ENCODE measurements around the gene CCDC190.
A peak's percentile ranks its signal among the peaks of the same experiment; 100 is the strongest.
"Not testable (repeated sequence)": the region's sequence is repeated elsewhere in the genome, so short reads cannot be mapped to it uniquely, and the experiment has no call there.

The CCDC190 gene

GRCh38 chr1:162861101-162861500 is at the start of gene CCDC190:
Gene CCDC190, minus strand, starts transcription at chr1:162861175. Its CDS starts 1,529 bp downstream, at chr1:162859646.
- DNase-seq (ENCODE audit: low read depth in 2 of 2) = no peak

GRCh38 chr1:162910161-162910560 is 49.2 kb upstream of the CCDC190 start:
- no peak for DNase-seq (ENCODE audit: low read depth in 2 of 2)

- DNase-seq (ENCODE audit: low read depth in 2 of 2) = peak; percentile 36 to 37
These were observed 47.8 kb upstream of the CCDC190 start for GRCh38 chr1:162908780-162909179.

GRCh38 chr1:162908236-162908635 is 47.3 kb upstream of the CCDC190 start:
- no peak for DNase-seq (ENCODE audit: low read depth in 2 of 2)

GRCh38 chr1:162906485-162906884 is 45.5 kb upstream of the CCDC190 start:
- no peak for DNase-seq (ENCODE audit: low read depth in 2 of 2)

- peak; percentile 68 to 73 for DNase-seq (ENCODE audit: low read depth in 2 of 2)
These were observed 44.5 kb upstream of the CCDC190 start for GRCh38 chr1:162905174-162906158.

- DNase-seq (ENCODE audit: low read depth in 2 of 2) = no peak
These were observed 43.6 kb upstream of the CCDC190 start for GRCh38 chr1:162904579-162904978.

- no peak for DNase-seq (ENCODE audit: low read depth in 2 of 2)
These were observed 43.0 kb upstream of the CCDC190 start for GRCh38 chr1:162904023-162904422.

- no peak for DNase-seq (ENCODE audit: low read depth in 2 of 2)
These were observed 42.3 kb upstream of the CCDC190 start for GRCh38 chr1:162903246-162903645.

GRCh38 chr1:162902416-162902815 is 41.4 kb upstream of the CCDC190 start:
- DNase-seq (ENCODE audit: low read depth in 2 of 2) = no peak

GRCh38 chr1:162901243-162901642 is 40.3 kb upstream of the CCDC190 start:
- no peak for DNase-seq (ENCODE audit: low read depth in 2 of 2)

- DNase-seq (ENCODE audit: low read depth in 2 of 2) = peak; percentile 30 to 31
These were observed 38.6 kb upstream of the CCDC190 start for GRCh38 chr1:162899422-162900146.

GRCh38 chr1:162893612-162893908 is 32.6 kb upstream of the CCDC190 start:
- DNase-seq (ENCODE audit: low read depth in 2 of 2) = no peak

GRCh38 chr1:162892906-162893611 is 32.1 kb upstream of the CCDC190 start:
- no peak for DNase-seq (ENCODE audit: low read depth in 2 of 2)

GRCh38 chr1:162889989-162890388 is 29.0 kb upstream of the CCDC190 start:
- no peak for DNase-seq (ENCODE audit: low read depth in 2 of 2)

- DNase-seq (ENCODE audit: low read depth in 2 of 2) = no peak
These were observed 25.7 kb upstream of the CCDC190 start for GRCh38 chr1:162886705-162887104.

GRCh38 chr1:162885265-162885664 is 24.3 kb upstream of the CCDC190 start:
- DNase-seq (ENCODE audit: low read depth in 2 of 2) = no peak

GRCh38 chr1:162884831-162885230 is 23.9 kb upstream of the CCDC190 start:
- DNase-seq (ENCODE audit: low read depth in 2 of 2) = no peak

GRCh38 chr1:162882248-162882674 is 21.3 kb upstream of the CCDC190 start:
- no peak for DNase-seq (ENCODE audit: low read depth in 2 of 2)

GRCh38 chr1:162881590-162881989 is 20.6 kb upstream of the CCDC190 start:
- DNase-seq (ENCODE audit: low read depth in 2 of 2) = no peak

GRCh38 chr1:162880617-162881016 is 19.6 kb upstream of the CCDC190 start:
- DNase-seq (ENCODE audit: low read depth in 2 of 2) = not testable (repeated sequence)

GRCh38 chr1:162878000-162878596 is 17.1 kb upstream of the CCDC190 start:
- peak; percentile 53 to 59 for DNase-seq (ENCODE audit: low read depth in 2 of 2)

Data from fibroblast of skin of left quadriceps (primary cell).